HepG2 (cell line): ENCODE measurements around the gene KIF25. TPM values are rescaled to one million over a fixed set of nuclear protein-coding genes. Genes with fewer than 3 reads are reported as not detected.
A peak's percentile ranks its signal among the peaks of the same experiment; 100 is the strongest.

Experiments used
- ATAC-seq: fragments of 200-7000 bp; cut with Tn5 transposase; 3 replicates; pipeline ENCODE4 v1.9.1; 2020; ENCODE audit warnings: mild to moderate bottlenecking, moderate library complexity
- BruUV-seq: library from RNA; stranded (reverse); fragments of 400-500 nt; replicated peaks from 2 replicates; lab custom pipeline; 2021; lab: Mats Ljungman, UMichigan
- CTCF ChIA-PET: fragments of 300-600 bp; formaldehyde crosslinking; extraction: SDS; loops from one replicate; lab custom pipeline; 2021; ENCODE audit warnings: low total read pairs, inconsistent platforms, low intra/inter-chr PET ratio; lab: Yijun Ruan, JAX
- POLR2A ChIA-PET: fragments of 350-600 bp; sonication (Branson Sonifier 250); formaldehyde crosslinking; loops from one replicate; lab custom pipeline; 2020; ENCODE audit warnings: antibody characterized with exemption, inconsistent platforms; lab: Yijun Ruan, JAX
- DNase-seq: peaks from one replicate; pipeline ENCODE4 v3.0.0-alpha.2; 2015; ENCODE audit warnings: low spot score
- FAIRE-seq: peaks from 3 replicates; lab custom pipeline; 2011; peaks lifted over from hg19 to GRCh38; lab: Jason Lieb, UNC
- H2AFZ ChIP-seq: one replicate; pipeline ENCODE4 v1.6.1; 2011; ENCODE audit warnings: low read length, inconsistent platforms
- H3K27ac ChIP-seq: fragments of 300-600 bp; 3 replicates; pipeline ENCODE4 v1.8.0; 2011; ENCODE audit warnings: mixed run types, mild to moderate bottlenecking, mixed read lengths, low read length, inconsistent platforms; ENCODE audit not compliant: insufficient read depth; ENCODE audit errors: extremely low read length
- H3K27me3 ChIP-seq, 2 experiments: fragments of 200-600 bp in 1 of 2; 2 replicates in 1 of 2; 3 replicates in 1 of 2; pipeline versions ENCODE4 v1.6.0 to v1.8.0; 2011; ENCODE audit warnings: low read length in 2 of 2, mild to moderate bottlenecking in 2 of 2, moderate library complexity in 2 of 2, inconsistent platforms in 1 of 2; ENCODE audit not compliant: insufficient read depth in 2 of 2, control insufficient read depth in 1 of 2
- H3K36me3 ChIP-seq, 2 experiments: fragments of 200-600 bp in 1 of 2; replicated peaks in 1 of 2; 2 replicates in 1 of 2; 3 replicates in 1 of 2; pipeline versions ENCODE4 v1.5.1 to v1.8.0; 2011; ENCODE audit warnings: low read length in 2 of 2, inconsistent platforms in 1 of 2; ENCODE audit not compliant: insufficient read depth in 2 of 2, control insufficient read depth in 1 of 2
- H3K4me1 ChIP-seq: 2 replicates; pipeline ENCODE4 v1.5.1; 2012; ENCODE audit warnings: low read length, inconsistent platforms; ENCODE audit not compliant: insufficient read depth
- H3K4me2 ChIP-seq: 2 replicates; pipeline ENCODE4 v1.6.0; 2011; ENCODE audit warnings: low read depth, low read length, inconsistent platforms
- H3K4me3 ChIP-seq, 3 experiments: fragments of 200-600 bp in 1 of 3; sonication (generic), shearing (Covaris generic) in 1 of 3; replicated peaks in 1 of 3; 2 replicates each; pipeline ENCODE4 v1.5.1; 2011 to 2016; ENCODE audit warnings: low read length in 3 of 3, inconsistent platforms in 2 of 3, low read depth in 2 of 3, mild to moderate bottlenecking in 2 of 3, control low read depth in 1 of 3, mixed read lengths in 1 of 3; ENCODE audit not compliant: insufficient read depth in 1 of 3
- H3K79me2 ChIP-seq: one replicate; pipeline ENCODE4 v1.6.1; 2011; ENCODE audit warnings: low read length, inconsistent platforms; ENCODE audit not compliant: insufficient read depth
- H3K9ac ChIP-seq: 2 replicates; pipeline ENCODE4 v1.6.0; 2011; ENCODE audit warnings: mild to moderate bottlenecking, low read depth, low read length, inconsistent platforms; ENCODE audit not compliant: insufficient read depth
- H3K9me3 ChIP-seq: 2 replicates; pipeline ENCODE4 v1.5.1; 2012; ENCODE audit warnings: mild to moderate bottlenecking, low read length
- H4K20me1 ChIP-seq: 2 replicates; pipeline ENCODE4 v1.6.0; 2011; ENCODE audit warnings: inconsistent platforms, mild to moderate bottlenecking, low read length, moderate library complexity; ENCODE audit not compliant: insufficient read depth
- ESRRA ChIP-seq: sonication (generic); formaldehyde crosslinking; IDR thresholded peaks from 2 replicates; pipeline ENCODE4 v1.5.1; 2020; ENCODE audit warnings: mild to moderate bottlenecking, low read depth, missing genetic modification reagents
- GTF3A ChIP-seq: sonication (generic); formaldehyde crosslinking; conservative IDR thresholded peaks from 2 replicates; pipeline ENCODE4 v1.4.0; 2020; ENCODE audit warnings: mild to moderate bottlenecking, missing genetic modification reagents
- HHEX ChIP-seq: IDR thresholded peaks from 2 replicates; pipeline ENCODE4 v1.6.1; 2016; ENCODE audit warnings: control low read depth
- NFE2L2 ChIP-seq: fragments of 150-350 bp; IDR thresholded peaks from 2 replicates; pipeline ENCODE4 v1.6.1; 2014; ENCODE audit warnings: low read length
- NFIC ChIP-seq: IDR thresholded peaks from 2 replicates; pipeline ENCODE4 v1.6.1; 2012; ENCODE audit warnings: mild to moderate bottlenecking, low read length, inconsistent platforms
- POLR2AphosphoS5 ChIP-seq: IDR thresholded peaks from 2 replicates; pipeline ENCODE4 v1.6.1; 2012; ENCODE audit warnings: low read depth, low read length
- RBM22 ChIP-seq: fragments of 200-400 bp; formaldehyde crosslinking; optimal IDR thresholded peaks from 2 replicates; pipeline ENCODE3; 2017; ENCODE audit warnings: mild to moderate bottlenecking, low read length, moderate library complexity
- ZBTB1 ChIP-seq: sonication (generic); formaldehyde crosslinking; IDR thresholded peaks from 2 replicates; pipeline ENCODE4 v1.4.0; 2020; ENCODE audit warnings: missing genetic modification reagents, borderline replicate concordance
- ZNF282 ChIP-seq: fragments of 450-650 bp; IDR thresholded peaks from 2 replicates; pipeline ENCODE4 v1.6.1; 2018; ENCODE audit not compliant: partially characterized antibody
- ZNF570 ChIP-seq: sonication (generic); formaldehyde crosslinking; IDR thresholded peaks from 2 replicates; pipeline ENCODE4 v1.4.0; 2020; ENCODE audit warnings: mild to moderate bottlenecking, missing genetic modification reagents, borderline replicate concordance
- WGBS: methylation state at CpG from one replicate; pipeline ENCODE4 v1.1.6; 2017; ENCODE audit warnings: low lambda C conversion rate; 5-methylcytosine and 5-hydroxymethylcytosine counted together
- in situ Hi-C: cut with HindIII; loops from 2 replicates; pipeline ENCODE4 v1.10.0; 2017; ENCODE audit warnings: low pct_unique_long_range_greater_than_20kb; ENCODE audit not compliant: extremely low pct_ligation_motif_present
- intact Hi-C: fragments of 100-400 bp; cut with micrococcal nuclease; formaldehyde crosslinking; loops from one replicate; pipeline ENCODE4 v1.10.0; 2022; ENCODE audit not compliant: unreplicated experiment
- polyA plus RNA-seq, 8 experiments: library from polyadenylated mRNA; depleted of rRNA in 3 of 8; stranded (reverse) in 7 of 8; unstranded in 1 of 8; fragments of >200 nt; fragmentation: Illumina TruSeq in 4 of 8; extraction: Trizol in 4 of 8; gene quantifications; 2 replicates each; pipeline versions ENCODE4 v1.2.1 to v1.2.3, GENCODE V29; 2011 to 2016; ENCODE audit warnings: low read depth in 4 of 8, missing spikeins in 1 of 8, mixed read lengths in 1 of 8; ENCODE audit not compliant: insufficient read depth in 1 of 8
- total RNA-seq, 5 experiments: library from RNA; depleted of rRNA; stranded (reverse); fragments of >200 nt; fragmentation: Illumina TruSeq; extraction: Trizol; gene quantifications; 2 replicates each; pipeline ENCODE4 v1.2.3, GENCODE V29; 2016; ENCODE audit warnings: low read depth in 1 of 5
- TF ChIP-seq, protein P1 (sequence below): fragments of 450-650 bp; IDR thresholded peaks from 2 replicates; pipeline ENCODE4 v1.6.1; 2016
- TF ChIP-seq, protein P2 (sequence below): IDR thresholded peaks from 2 replicates; pipeline ENCODE4 v1.6.1; 2016
- TF ChIP-seq, protein P3 (sequence below): sonication (generic); formaldehyde crosslinking; IDR thresholded peaks from 2 replicates; pipeline ENCODE4 v1.4.0; 2020; ENCODE audit warnings: missing genetic modification reagents

KIF25 gene
- total and polyA plus RNA-seq, 2 of the 13 experiments (the other 11 are each of a cell fraction or from before 2014, with no cell fraction given) = not detected

DNA sequence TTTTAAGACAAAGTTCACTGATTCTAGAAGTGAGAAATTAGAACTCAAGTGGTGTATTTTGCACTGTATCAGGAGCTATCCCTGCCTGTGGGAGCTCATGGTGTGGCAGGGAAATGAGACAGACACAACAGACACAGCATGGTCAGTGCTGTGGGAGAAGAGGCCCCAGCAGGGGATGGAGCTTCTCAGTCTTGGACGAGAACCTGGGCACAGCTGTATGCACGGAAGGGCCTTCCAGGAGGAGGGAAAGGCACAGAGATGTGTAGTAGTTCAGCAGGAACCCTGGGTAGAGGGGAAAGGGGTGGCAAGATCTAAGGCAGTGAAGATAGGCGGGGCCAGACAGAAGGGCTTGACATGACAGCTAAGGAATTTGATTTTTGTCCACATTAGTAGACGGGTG is 48.8 kb upstream of the KIF25 start:
- no peak overlapping the region for H3K4me3 ChIP-seq
- in situ Hi-C loops = no loop called here
- TF ChIP-seq NFE2L2 = no peak
- TF ChIP-seq NFIC = no peak
- TF ChIP-seq HHEX (CRISPR knock-in tag) = no peak
- TF ChIP-seq RBM22 = peak; percentile 11
- TF ChIP-seq, protein P1, sequence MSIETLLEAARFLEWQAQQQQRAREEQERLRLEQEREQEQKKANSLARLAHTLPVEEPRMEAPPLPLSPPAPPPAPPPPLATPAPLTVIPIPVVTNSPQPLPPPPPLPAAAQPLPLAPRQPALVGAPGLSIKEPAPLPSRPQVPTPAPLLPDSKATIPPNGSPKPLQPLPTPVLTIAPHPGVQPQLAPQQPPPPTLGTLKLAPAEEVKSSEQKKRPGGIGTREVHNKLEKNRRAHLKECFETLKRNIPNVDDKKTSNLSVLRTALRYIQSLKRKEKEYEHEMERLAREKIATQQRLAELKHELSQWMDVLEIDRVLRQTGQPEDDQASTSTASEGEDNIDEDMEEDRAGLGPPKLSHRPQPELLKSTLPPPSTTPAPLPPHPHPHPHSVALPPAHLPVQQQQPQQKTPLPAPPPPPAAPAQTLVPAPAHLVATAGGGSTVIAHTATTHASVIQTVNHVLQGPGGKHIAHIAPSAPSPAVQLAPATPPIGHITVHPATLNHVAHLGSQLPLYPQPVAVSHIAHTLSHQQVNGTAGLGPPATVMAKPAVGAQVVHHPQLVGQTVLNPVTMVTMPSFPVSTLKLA = no peak
- TF ChIP-seq, protein P2, sequence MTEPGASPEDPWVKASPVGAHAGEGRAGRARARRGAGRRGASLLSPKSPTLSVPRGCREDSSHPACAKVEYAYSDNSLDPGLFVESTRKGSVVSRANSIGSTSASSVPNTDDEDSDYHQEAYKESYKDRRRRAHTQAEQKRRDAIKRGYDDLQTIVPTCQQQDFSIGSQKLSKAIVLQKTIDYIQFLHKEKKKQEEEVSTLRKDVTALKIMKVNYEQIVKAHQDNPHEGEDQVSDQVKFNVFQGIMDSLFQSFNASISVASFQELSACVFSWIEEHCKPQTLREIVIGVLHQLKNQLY (CRISPR knock-in tag) = no peak
- no peak for TF ChIP-seq GTF3A (CRISPR knock-in tag)
- TF ChIP-seq, all 625 proteins: peak for 1
- ATAC-seq (no peak), FAIRE-seq (no peak), DNase-seq (no peak)
- ChIA-PET POLR2A (no interaction called here), CTCF (no interaction called here)
- H3K4me2 ChIP-seq = no peak overlapping the region
- no TSS peak for BruUV-seq
- WGBS = 97% methylated on average over 4 of the region's 4 CpGs
- H3K9ac ChIP-seq = no peak overlapping the region
- H2AFZ ChIP-seq = no peak overlapping the region
- H3K27ac ChIP-seq = no peak overlapping the region
- no peaks in the 10 kb centered on the region for H3K79me2 ChIP-seq
- H3K36me3 ChIP-seq = peaks cover 47 to 88% of the 10 kb centered on the region in 2 experiments
- no peaks in the 10 kb centered on the region for H3K27me3 ChIP-seq
- no peaks in the 10 kb centered on the region for H3K9me3 ChIP-seq
- peaks cover 10% of the 10 kb centered on the region for H3K4me1 ChIP-seq
- H4K20me1 ChIP-seq = no peaks in the 10 kb centered on the region
- intact Hi-C loops = no loop called here

DNA sequence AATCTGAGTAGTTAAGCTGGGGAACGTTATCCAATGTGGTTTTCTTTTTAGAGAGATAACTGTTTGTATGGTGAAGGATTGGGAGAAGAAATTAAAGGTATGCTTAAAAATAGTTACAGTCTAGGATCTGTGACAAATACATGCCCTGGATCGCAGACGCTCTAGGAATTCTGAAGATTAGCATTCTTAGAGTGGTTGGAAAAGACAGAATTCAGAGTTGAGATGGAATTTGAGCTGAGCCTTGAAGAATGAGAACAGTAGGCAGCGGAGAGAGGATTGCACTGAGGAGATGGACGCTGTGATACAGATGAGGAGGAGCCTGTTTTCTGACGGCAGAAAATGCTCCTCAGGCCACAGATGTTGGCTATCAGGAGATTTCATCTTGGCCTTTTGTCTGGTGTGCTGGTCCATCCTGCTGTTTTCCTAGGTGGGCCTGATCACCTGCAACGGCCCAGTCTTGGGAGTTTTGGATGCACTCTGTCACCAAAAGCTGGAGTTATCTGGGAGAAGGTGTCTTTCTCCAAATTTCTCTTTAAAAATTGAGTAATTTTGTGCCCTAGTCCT is 48.3 kb upstream of the KIF25 start:
- FAIRE-seq = no peak
- H2AFZ ChIP-seq = no peak overlapping the region
- ATAC-seq = no peak
- ChIA-PET POLR2A (no interaction called here), CTCF (no interaction called here)
- BruUV-seq = no TSS peak
- intact Hi-C loops = no loop called here
- no peak for TF ChIP-seq ESRRA
- no peak for TF ChIP-seq ZNF570 (CRISPR knock-in tag)
- TF ChIP-seq ZBTB1 = no peak
- TF ChIP-seq, protein P3, sequence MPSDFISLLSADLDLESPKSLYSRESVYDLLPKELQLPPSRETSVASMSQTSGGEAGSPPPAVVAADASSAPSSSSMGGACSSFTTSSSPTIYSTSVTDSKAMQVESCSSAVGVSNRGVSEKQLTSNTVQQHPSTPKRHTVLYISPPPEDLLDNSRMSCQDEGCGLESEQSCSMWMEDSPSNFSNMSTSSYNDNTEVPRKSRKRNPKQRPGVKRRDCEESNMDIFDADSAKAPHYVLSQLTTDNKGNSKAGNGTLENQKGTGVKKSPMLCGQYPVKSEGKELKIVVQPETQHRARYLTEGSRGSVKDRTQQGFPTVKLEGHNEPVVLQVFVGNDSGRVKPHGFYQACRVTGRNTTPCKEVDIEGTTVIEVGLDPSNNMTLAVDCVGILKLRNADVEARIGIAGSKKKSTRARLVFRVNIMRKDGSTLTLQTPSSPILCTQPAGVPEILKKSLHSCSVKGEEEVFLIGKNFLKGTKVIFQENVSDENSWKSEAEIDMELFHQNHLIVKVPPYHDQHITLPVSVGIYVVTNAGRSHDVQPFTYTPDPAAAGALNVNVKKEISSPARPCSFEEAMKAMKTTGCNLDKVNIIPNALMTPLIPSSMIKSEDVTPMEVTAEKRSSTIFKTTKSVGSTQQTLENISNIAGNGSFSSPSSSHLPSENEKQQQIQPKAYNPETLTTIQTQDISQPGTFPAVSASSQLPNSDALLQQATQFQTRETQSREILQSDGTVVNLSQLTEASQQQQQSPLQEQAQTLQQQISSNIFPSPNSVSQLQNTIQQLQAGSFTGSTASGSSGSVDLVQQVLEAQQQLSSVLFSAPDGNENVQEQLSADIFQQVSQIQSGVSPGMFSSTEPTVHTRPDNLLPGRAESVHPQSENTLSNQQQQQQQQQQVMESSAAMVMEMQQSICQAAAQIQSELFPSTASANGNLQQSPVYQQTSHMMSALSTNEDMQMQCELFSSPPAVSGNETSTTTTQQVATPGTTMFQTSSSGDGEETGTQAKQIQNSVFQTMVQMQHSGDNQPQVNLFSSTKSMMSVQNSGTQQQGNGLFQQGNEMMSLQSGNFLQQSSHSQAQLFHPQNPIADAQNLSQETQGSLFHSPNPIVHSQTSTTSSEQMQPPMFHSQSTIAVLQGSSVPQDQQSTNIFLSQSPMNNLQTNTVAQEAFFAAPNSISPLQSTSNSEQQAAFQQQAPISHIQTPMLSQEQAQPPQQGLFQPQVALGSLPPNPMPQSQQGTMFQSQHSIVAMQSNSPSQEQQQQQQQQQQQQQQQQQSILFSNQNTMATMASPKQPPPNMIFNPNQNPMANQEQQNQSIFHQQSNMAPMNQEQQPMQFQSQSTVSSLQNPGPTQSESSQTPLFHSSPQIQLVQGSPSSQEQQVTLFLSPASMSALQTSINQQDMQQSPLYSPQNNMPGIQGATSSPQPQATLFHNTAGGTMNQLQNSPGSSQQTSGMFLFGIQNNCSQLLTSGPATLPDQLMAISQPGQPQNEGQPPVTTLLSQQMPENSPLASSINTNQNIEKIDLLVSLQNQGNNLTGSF = no peak
- TF ChIP-seq POLR2AphosphoS5 = 0 out of 2 replicates have a peak, but pooled peaks have one; percentile 17
- no peak for TF ChIP-seq ZNF282
- no peak overlapping the region for H3K9ac ChIP-seq
- peaks cover 10% of the 10 kb centered on the region for H3K4me1 ChIP-seq
- in situ Hi-C loops = no loop called here
- DNase-seq = no peak
- H4K20me1 ChIP-seq = no peaks in the 10 kb centered on the region
- H3K9me3 ChIP-seq = no peaks in the 10 kb centered on the region
- no peaks in the 10 kb centered on the region for H3K27me3 ChIP-seq
- H3K27ac ChIP-seq = no peak overlapping the region
- H3K79me2 ChIP-seq = no peaks in the 10 kb centered on the region
- H3K36me3 ChIP-seq = peaks cover 42 to 85% of the 10 kb centered on the region in 2 experiments
- H3K4me3 ChIP-seq = no peak overlapping the region
- H3K4me2 ChIP-seq = no peak overlapping the region
- WGBS = 94% methylated on average over 7 of the region's 7 CpGs
